T follicular helper cell (primary cell): ENCODE results near the gene FHAD1.

Experiments used
- DNase-seq: peaks from one replicate; pipeline ENCODE4 v3.0.0-alpha.2; 2020; ENCODE audit warnings: low read depth
- total RNA-seq, 2 experiments: gene quantifications; one replicate each; lab custom pipeline; 2026; lab: John Stamatoyannopoulos, UW

FHAD1 gene
- total RNA-seq, result 0.06 to 0.39 reads per million in 2 experiments

- no peak for DNase-seq
These were observed at the start of gene FHAD1 for GRCh38 chr1:15246960-15247614. FHAD1 (plus strand) TSS chr1:15247223; CDS start chr1:15251785, 4,562 bp downstream.

GRCh38 chr1:15197591-15198447 lies 49.2 kb upstream of the FHAD1 start:
- DNase-seq, result no peak

- DNase-seq, result no peak
These were observed 48.3 kb upstream of the FHAD1 start for GRCh38 chr1:15198684-15199083.

GRCh38 chr1:15201221-15201620 lies 45.8 kb upstream of the FHAD1 start:
- DNase-seq, result no peak

- no peak for DNase-seq
These were observed 45.0 kb upstream of the FHAD1 start for GRCh38 chr1:15201849-15202551.

- DNase-seq, result no peak
These were observed 42.1 kb upstream of the FHAD1 start for GRCh38 chr1:15204931-15205330.

- no peak for DNase-seq
These were observed 41.3 kb upstream of the FHAD1 start for GRCh38 chr1:15205586-15206346.

- no peak for DNase-seq
These were observed 40.5 kb upstream of the FHAD1 start for GRCh38 chr1:15206418-15207030.

- DNase-seq, result no peak
These were observed 39.8 kb upstream of the FHAD1 start for GRCh38 chr1:15207031-15207828.

- no peak for DNase-seq
These were observed 39.1 kb upstream of the FHAD1 start for GRCh38 chr1:15207829-15208429.

- no peak for DNase-seq
These were observed 36.2 kb upstream of the FHAD1 start for GRCh38 chr1:15210651-15211375.

GRCh38 chr1:15211424-15211823 lies 35.6 kb upstream of the FHAD1 start:
- no peak for DNase-seq

- no peak for DNase-seq
These were observed 34.6 kb upstream of the FHAD1 start for GRCh38 chr1:15212216-15212953.

- DNase-seq, result no peak
These were observed 34.1 kb upstream of the FHAD1 start for GRCh38 chr1:15212954-15213291.

- DNase-seq, result no peak
These were observed 33.6 kb upstream of the FHAD1 start for GRCh38 chr1:15213341-15213821.

GRCh38 chr1:15214527-15214926 lies 32.5 kb upstream of the FHAD1 start:
- DNase-seq, result no peak

GRCh38 chr1:15215116-15215515 lies 31.9 kb upstream of the FHAD1 start:
- no peak for DNase-seq

GRCh38 chr1:15217654-15218053 lies 29.4 kb upstream of the FHAD1 start:
- DNase-seq, result no peak
